ENCODE data around the gene PITPNM3.
"Not testable (repeated sequence)": the region's sequence is repeated elsewhere in the genome, so short reads cannot be mapped to it uniquely, and the experiment has no call there.

The PITPNM3 gene

GRCh38 chr17:6596941-6597340 is 40.6 kb upstream of the PITPNM3 start:
- H2AFZ ChIP-seq (ENCODE audit: low read length): no peak overlapping the region
- no peak overlapping the region for H3K4me3 ChIP-seq (ENCODE audit: low read length, poor library complexity, severe bottlenecking)
- H3K9me2 ChIP-seq (replicated peaks; ENCODE audit: low read depth, low read length): no peaks in the 10 kb centered on the region
- no peaks in the 10 kb centered on the region for H4K20me1 ChIP-seq (ENCODE audit: insufficient read depth, low read length, poor library complexity, severe bottlenecking)
- no peak overlapping the region for H3K4me2 ChIP-seq (ENCODE audit: low read depth, low read length, poor library complexity, severe bottlenecking)
- TF ChIP-seq EZH2phosphoT487 (IDR thresholded peaks at IDR 0.05; ENCODE audit: borderline replicate concordance) (no peak), CTCF (conservative IDR thresholded peaks at IDR 0.05; ENCODE audit: low read length) (no peak)
- H3K4me1 ChIP-seq (ENCODE audit: insufficient read depth, low read length, poor library complexity, severe bottlenecking): no peaks in the 10 kb centered on the region
- no peak overlapping the region for H3K9ac ChIP-seq (ENCODE audit: low read depth, low read length, poor library complexity, severe bottlenecking)
- H3K27me3 ChIP-seq (ENCODE audit: insufficient read depth, low read length, poor library complexity, severe bottlenecking): no peaks in the 10 kb centered on the region
- no peaks in the 10 kb centered on the region for H3K9me3 ChIP-seq (ENCODE audit: insufficient read depth, low read depth, low read length)
- H3F3A ChIP-seq (ENCODE audit: low read depth): no peaks in the 10 kb centered on the region
- peaks cover 72% of the 10 kb centered on the region; the same call in 1 of the 2 replicates for H3K36me3 ChIP-seq (ENCODE audit: insufficient read depth, low read length)
- no peaks in the 10 kb centered on the region for H3K79me2 ChIP-seq (ENCODE audit: insufficient read depth, low read length)

DNA sequence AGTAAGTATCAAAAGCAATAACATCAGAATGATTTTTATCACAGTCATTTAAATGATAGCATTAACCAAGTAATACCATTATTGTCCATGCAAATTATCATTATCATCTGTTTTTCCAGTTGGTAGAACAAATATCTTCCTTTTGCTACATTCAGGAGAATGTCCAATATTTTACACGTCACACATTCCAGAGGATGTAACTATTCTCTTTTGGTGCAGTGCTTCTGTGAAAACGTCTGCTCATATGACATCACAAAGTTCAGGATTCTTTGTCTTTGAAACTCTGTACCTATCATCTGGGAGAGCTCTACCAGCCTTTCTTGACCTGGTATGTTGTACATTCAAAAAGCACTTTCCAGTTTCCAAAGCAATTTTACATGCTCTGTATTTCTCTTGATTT is 40.2 kb upstream of the PITPNM3 start:
- Histone ChIP-seq H3K79me2 (ENCODE audit: insufficient read depth, low read length) (no peaks in the 10 kb centered on the region), H3K27me3 (ENCODE audit: insufficient read depth, low read length, poor library complexity, severe bottlenecking) (no peaks in the 10 kb centered on the region), H3K9me2 (replicated peaks; ENCODE audit: low read depth, low read length) (no peaks in the 10 kb centered on the region), H3K4me3 (ENCODE audit: low read length, poor library complexity, severe bottlenecking) (no peak overlapping the region), H3K36me3 (ENCODE audit: insufficient read depth, low read length) (peaks cover 75% of the 10 kb centered on the region; the same call in 1 of the 2 replicates), H3K4me2 (ENCODE audit: low read depth, low read length, poor library complexity, severe bottlenecking) (no peak overlapping the region), H3K4me1 (ENCODE audit: insufficient read depth, low read length, poor library complexity, severe bottlenecking) (no peaks in the 10 kb centered on the region), H3K9me3 (ENCODE audit: insufficient read depth, low read depth, low read length) (no peaks in the 10 kb centered on the region), H3K9ac (ENCODE audit: low read depth, low read length, poor library complexity, severe bottlenecking) (no peak overlapping the region), H3F3A (ENCODE audit: low read depth) (no peaks in the 10 kb centered on the region), H4K20me1 (ENCODE audit: insufficient read depth, low read length, poor library complexity, severe bottlenecking) (no peaks in the 10 kb centered on the region), H2AFZ (ENCODE audit: low read length) (no peak overlapping the region)
- TF ChIP-seq CTCF (conservative IDR thresholded peaks at IDR 0.05; ENCODE audit: low read length) (no peak), EZH2phosphoT487 (IDR thresholded peaks at IDR 0.05; ENCODE audit: borderline replicate concordance) (no peak)

DNA sequence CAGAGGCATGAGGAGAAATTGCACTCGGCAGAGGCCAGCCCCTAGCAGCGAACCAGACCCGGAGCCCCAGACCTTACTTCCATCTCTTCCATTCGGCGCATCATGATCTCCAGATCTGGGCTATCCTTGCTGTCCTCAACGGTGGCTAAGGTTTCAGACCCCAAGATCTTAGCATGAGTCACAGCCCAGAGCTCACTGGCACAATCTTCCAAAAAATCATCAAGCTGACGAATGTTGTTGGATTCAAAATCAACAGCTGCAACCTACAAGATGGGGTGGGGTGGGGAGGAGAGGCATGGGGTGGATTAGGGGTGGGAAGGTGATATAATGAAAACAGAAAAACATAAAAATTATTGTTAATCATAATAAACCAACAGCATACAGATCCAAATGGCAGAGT is 39.7 kb upstream of the PITPNM3 start:
- H3K79me2 ChIP-seq (ENCODE audit: insufficient read depth, low read length): no peaks in the 10 kb centered on the region
- no peak overlapping the region for H3K4me3 ChIP-seq (ENCODE audit: low read length, poor library complexity, severe bottlenecking)
- no peak overlapping the region for H3K9ac ChIP-seq (ENCODE audit: low read depth, low read length, poor library complexity, severe bottlenecking)
- no peak overlapping the region for H3K4me2 ChIP-seq (ENCODE audit: low read depth, low read length, poor library complexity, severe bottlenecking)
- no peaks in the 10 kb centered on the region for H3F3A ChIP-seq (ENCODE audit: low read depth)
- H3K27me3 ChIP-seq (ENCODE audit: insufficient read depth, low read length, poor library complexity, severe bottlenecking): no peaks in the 10 kb centered on the region
- H2AFZ ChIP-seq (ENCODE audit: low read length): no peak overlapping the region
- H3K9me2 ChIP-seq (replicated peaks; ENCODE audit: low read depth, low read length): no peaks in the 10 kb centered on the region
- H3K36me3 ChIP-seq (ENCODE audit: insufficient read depth, low read length): peaks cover 74% of the 10 kb centered on the region; the same call in 1 of the 2 replicates
- H3K4me1 ChIP-seq (ENCODE audit: insufficient read depth, low read length, poor library complexity, severe bottlenecking): no peaks in the 10 kb centered on the region
- no peaks in the 10 kb centered on the region for H3K9me3 ChIP-seq (ENCODE audit: insufficient read depth, low read depth, low read length)
- no peaks in the 10 kb centered on the region for H4K20me1 ChIP-seq (ENCODE audit: insufficient read depth, low read length, poor library complexity, severe bottlenecking)
- TF ChIP-seq CTCF (conservative IDR thresholded peaks at IDR 0.05; ENCODE audit: low read length) (no peak), EZH2phosphoT487 (IDR thresholded peaks at IDR 0.05; ENCODE audit: borderline replicate concordance) (no peak)

- not testable (repeated sequence) for H3K4me3 ChIP-seq (ENCODE audit: low read length, poor library complexity, severe bottlenecking); H3K27me3 ChIP-seq (ENCODE audit: insufficient read depth, low read length, poor library complexity, severe bottlenecking); H3K4me2 ChIP-seq (ENCODE audit: low read depth, low read length, poor library complexity, severe bottlenecking); H3F3A ChIP-seq (ENCODE audit: low read depth); H2AFZ ChIP-seq (ENCODE audit: low read length); H4K20me1 ChIP-seq (ENCODE audit: insufficient read depth, low read length, poor library complexity, severe bottlenecking); H3K9me2 ChIP-seq (replicated peaks; ENCODE audit: low read depth, low read length); H3K79me2 ChIP-seq (ENCODE audit: insufficient read depth, low read length); H3K9ac ChIP-seq (ENCODE audit: low read depth, low read length, poor library complexity, severe bottlenecking); H3K9me3 ChIP-seq (ENCODE audit: insufficient read depth, low read depth, low read length); H3K4me1 ChIP-seq (ENCODE audit: insufficient read depth, low read length, poor library complexity, severe bottlenecking)
- H3K36me3 ChIP-seq (ENCODE audit: insufficient read depth, low read length): peaks cover 68% of the 10 kb centered on the region; the same call in 1 of the 2 replicates
Measured at GRCh38 chr17:6593371-6593770, 37.0 kb upstream of the PITPNM3 start.

All from Loucy (cell line).